ENCODE results near the gene MACROH2A1. TPM values are rescaled to one million over a fixed set of nuclear protein-coding genes. Genes with fewer than 3 reads are reported as not detected.

MACROH2A1 gene
- total and polyA plus RNA-seq, 10 of the 15 experiments (the other 5 are each of a cell fraction or from before 2014, with no cell fraction given): 45.7 to 230 (median 196) TPM

GRCh38 chr5:135445306-135445985 is 46.4 kb upstream of the MACROH2A1 start:
- WGBS (ENCODE audit: insufficient coverage, insufficient replicate concordance, low lambda C conversion rate, missing lambda C conversion rate): 51% methylated on average over 14 of the region's 14 CpGs
- ChIA-PET CTCF (interaction anchor here (0.6 to 4.2 kb wide), 5 partner anchors 12 to 121 kb away, joined by 3 to 22 read pairs (median 6); no protein-coding TSS in a partner anchor), POLR2A (no interaction called here), SMC1A (ENCODE audit: uncharacterized antibody, unreplicated experiment) (interaction anchor here (1.3 kb wide), 1 partner anchor 10 kb away, joined by 3 read pairs; no protein-coding TSS in a partner anchor), RAD21 (ENCODE audit: unreplicated experiment) (no interaction called here)
- Histone ChIP-seq H3K9ac (ENCODE audit: control insufficient read depth, insufficient read depth, low read length) (no peak overlapping the region), H3K4me2 (ENCODE audit: control insufficient read depth, insufficient read depth) (no peak overlapping the region), H3K36me3 (ENCODE audit: control insufficient read depth in 2 of 2, insufficient read depth in 2 of 2, low read length in 1 of 2) (no peaks in the 10 kb centered on the region), H3K4me3 (no peak overlapping the region), H4K20me1 (ENCODE audit: control insufficient read depth, insufficient read depth) (no peaks in the 10 kb centered on the region), H3K4me1 (ENCODE audit: control insufficient read depth, insufficient read depth, low read length) (peaks cover 21% of the 10 kb centered on the region), H3K9me3 (replicated peaks; ENCODE audit: control insufficient read depth, insufficient read depth, low read length) (no peaks in the 10 kb centered on the region; the same call in 2 of the 3 replicates), H3K27ac (ENCODE audit: control insufficient read depth, insufficient read depth) (no peak overlapping the region), H3K27me3 (replicated peaks in 1 of 2; ENCODE audit: control insufficient read depth in 2 of 2, insufficient read depth in 2 of 2, low read length in 1 of 2) (0 out of 4 replicates have a peak, but pooled peaks cover 0 to 1% of the 10 kb centered on the region in 2 experiments), H3K79me2 (ENCODE audit: control insufficient read depth, insufficient read depth, low read length) (no peaks in the 10 kb centered on the region), H2AFZ (ENCODE audit: control insufficient read depth, low read depth, low read length) (no peak overlapping the region)
- FAIRE-seq (no peak), DNase-seq (ENCODE audit: low read depth, low spot score) (no peak), ATAC-seq (no peak)
- BruUV-seq (replicated peaks): no TSS peak
- in situ Hi-C loops (cut with MboI): no loop called here
- TF ChIP-seq HDAC2 (IDR thresholded peaks at IDR 0.05): no peak
- intact Hi-C loops (cut with micrococcal nuclease; ENCODE audit: unreplicated experiment): no loop called here

- in situ Hi-C loops (cut with MboI) (no loop called here), intact Hi-C loops (cut with micrococcal nuclease; ENCODE audit: unreplicated experiment) (no loop called here)
- no peak overlapping the region for H3K4me2 ChIP-seq (ENCODE audit: control insufficient read depth, insufficient read depth)
- 79% methylated on average over 6 of the region's 6 CpGs for WGBS (ENCODE audit: insufficient coverage, insufficient replicate concordance, low lambda C conversion rate, missing lambda C conversion rate)
- no peaks in the 10 kb centered on the region for H3K36me3 ChIP-seq (ENCODE audit: control insufficient read depth in 2 of 2, insufficient read depth in 2 of 2, low read length in 1 of 2)
- no peak overlapping the region for H3K9ac ChIP-seq (ENCODE audit: control insufficient read depth, insufficient read depth, low read length)
- ChIA-PET CTCF (interaction anchor here (1.4 to 4.2 kb wide), 2 partner anchors 13 to 19 kb away, joined by 6 to 14 read pairs; no protein-coding TSS in a partner anchor), RAD21 (ENCODE audit: unreplicated experiment) (no interaction called here), SMC1A (ENCODE audit: uncharacterized antibody, unreplicated experiment) (interaction anchor here (1.3 kb wide), 1 partner anchor 11 kb away, joined by 3 read pairs; no protein-coding TSS in a partner anchor), POLR2A (no interaction called here)
- H3K27me3 ChIP-seq (replicated peaks in 1 of 2; ENCODE audit: control insufficient read depth in 2 of 2, insufficient read depth in 2 of 2, low read length in 1 of 2): 0 out of 4 replicates have a peak, but pooled peaks cover 0 to 1% of the 10 kb centered on the region in 2 experiments
- H4K20me1 ChIP-seq (ENCODE audit: control insufficient read depth, insufficient read depth): no peaks in the 10 kb centered on the region
- no TSS peak for BruUV-seq (replicated peaks)
- FAIRE-seq (no peak), ATAC-seq (no peak), DNase-seq (ENCODE audit: low read depth, low spot score) (no peak)
- no peak overlapping the region for H3K4me3 ChIP-seq
- H3K27ac ChIP-seq (ENCODE audit: control insufficient read depth, insufficient read depth): no peak overlapping the region
- no peaks in the 10 kb centered on the region for H3K79me2 ChIP-seq (ENCODE audit: control insufficient read depth, insufficient read depth, low read length)
- H2AFZ ChIP-seq (ENCODE audit: control insufficient read depth, low read depth, low read length): no peak overlapping the region
- H3K4me1 ChIP-seq (ENCODE audit: control insufficient read depth, insufficient read depth, low read length): peaks cover 21% of the 10 kb centered on the region
- H3K9me3 ChIP-seq (replicated peaks; ENCODE audit: control insufficient read depth, insufficient read depth, low read length): no peaks in the 10 kb centered on the region; the same call in 2 of the 3 replicates
- TF ChIP-seq ZNF592 (IDR thresholded peaks at IDR 0.05): no peak
- TF ChIP-seq ZNF207 (IDR thresholded peaks at IDR 0.05; ENCODE audit: borderline replicate concordance): no peak
- TF ChIP-seq LARP7 (IDR thresholded peaks at IDR 0.05): no peak
- no peak for TF ChIP-seq E2F4 (IDR thresholded peaks at IDR 0.05; ENCODE audit: low read depth, low read length)
- no peak for TF ChIP-seq ATF2 (IDR thresholded peaks at IDR 0.05; ENCODE audit: low read length)
Observed at GRCh38 chr5:135444881-135445280, 45.9 kb upstream of the MACROH2A1 start.
